ENCODE results near the gene ETV5. TPM values are rescaled to one million over a fixed set of nuclear protein-coding genes. Genes with fewer than 3 reads are reported as not detected.

ETV5 gene
- total and polyA plus RNA-seq, 2 donors (not counting 3 experiments of a cell fraction or from before 2014, with no cell fraction given) = 8.8 to 40.9 TPM

GRCh38 chr3:186024210-186024609, 84.7 kb downstream of the ETV5 start:
- H3K9me3 ChIP-seq (replicated peaks; ENCODE audit: control insufficient read depth, insufficient read depth, low read length) = no peaks in the 10 kb centered on the region
- BruUV-seq (replicated peaks) = no TSS peak
- H3K27ac ChIP-seq (ENCODE audit: insufficient read depth, low read depth, low read length) = no peak overlapping the region
- H3K4me2 ChIP-seq (ENCODE audit: insufficient read depth, low read length) = no peak overlapping the region
- peaks cover 3 to 5% of the 10 kb centered on the region in 2 experiments for H3K27me3 ChIP-seq (ENCODE audit: control insufficient read depth in 2 of 2, insufficient read depth in 2 of 2, low read length in 2 of 2)
- DNase-seq (ENCODE audit: low read depth, low spot score) (no peak), FAIRE-seq (no peak)
- H3K79me2 ChIP-seq (ENCODE audit: control insufficient read depth, insufficient read depth, low read length) = no peaks in the 10 kb centered on the region
- H3K4me1 ChIP-seq (ENCODE audit: control insufficient read depth, extremely low read depth, insufficient read depth, low read length) = no peaks in the 10 kb centered on the region
- no peaks in the 10 kb centered on the region for H4K20me1 ChIP-seq (replicated peaks; ENCODE audit: control insufficient read depth, extremely low read depth, insufficient read depth, low read length)
- no peak overlapping the region for H2AFZ ChIP-seq (ENCODE audit: low read depth, low read length)
- TF ChIP-seq JUN (IDR thresholded peaks at IDR 0.05; ENCODE audit: borderline replicate concordance, insufficient read depth, insufficient read length, low read depth) (no peak), EZH2 (IDR thresholded peaks at IDR 0.05; ENCODE audit: borderline replicate concordance, low read depth, low read length, severe bottlenecking) (no peak), CTCF (IDR thresholded peaks at IDR 0.05; ENCODE audit: extremely low read depth in 1 of 2, insufficient read depth in 1 of 2, low read depth in 1 of 2, low read length in 2 of 2) (no peak), GATA2 (IDR thresholded peaks at IDR 0.05; ENCODE audit: insufficient read depth, insufficient read length, low read depth, low read length) (no peak), POLR2A (IDR thresholded peaks at IDR 0.05; ENCODE audit: low read depth, low read length) (no peak), MYC (IDR thresholded peaks at IDR 0.05; ENCODE audit: low read depth, low read length) (no peak), MAX (IDR thresholded peaks at IDR 0.05; ENCODE audit: insufficient read depth, insufficient read length) (no peak), POLR2AphosphoS5 (IDR thresholded peaks at IDR 0.05; ENCODE audit: insufficient read depth, low read depth, low read length) (no peak), FOS (IDR thresholded peaks at IDR 0.05; ENCODE audit: borderline replicate concordance, insufficient read depth, low read length) (no peak)
- ChIA-PET CTCF (no interaction called here), POLR2A (no interaction called here)
- intact Hi-C loops (cut with micrococcal nuclease) = no loop called here
- H3K36me3 ChIP-seq (ENCODE audit: control insufficient read depth in 2 of 2, extremely low read depth in 1 of 2, insufficient read depth in 2 of 2, low read length in 2 of 2) = no peaks in the 10 kb centered on the region
- no peaks in the 10 kb centered on the region for H3K9me1 ChIP-seq (replicated peaks; ENCODE audit: control insufficient read depth, extremely low read depth, insufficient read depth, low read length)
- no peak overlapping the region for H3K4me3 ChIP-seq (replicated peaks in 1 of 3; ENCODE audit: insufficient read depth in 1 of 3, low read depth in 1 of 3, low read length in 3 of 3)
- H3K9ac ChIP-seq (replicated peaks; ENCODE audit: extremely low read depth, insufficient read depth, low read length) = no peak overlapping the region
- dilution Hi-C loops (cut with MboI; ENCODE audit: extremely low pct_ligation_motif_present, low sequenced_read_pairs) = no loop called here
